Adrenal gland (tissue), 12 donors: ENCODE measurements around the gene CKAP2L. TPM values are rescaled to one million over a fixed set of nuclear protein-coding genes. Genes with fewer than 3 reads are reported as not detected.
"Not testable (repeated sequence)": the region's sequence is repeated elsewhere in the genome, so short reads cannot be mapped to it uniquely, and the experiment has no call there.

Experiments
- DNase-seq, 7 donors: peaks; one replicate each; pipeline ENCODE4 v3.0.0-alpha.2; 2019 to 2020
- H3K27ac ChIP-seq, 5 donors: fragments of 200-600 bp; sonication (generic) in 4 of 5; 1 replicate in 3 of 5; 2 replicates in 2 of 5; pipeline versions ENCODE4 v1.5.1 to v1.8.0; 2016 to 2020; ENCODE audit warnings: mild to moderate bottlenecking in 1 of 5
- H3K27me3 ChIP-seq: fragments of 200-600 bp; 2 replicates; pipeline ENCODE4 v1.8.0; 2021
- H3K36me3 ChIP-seq, 2 donors: fragments of 200-600 bp; replicated peaks in 1 of 2; 1 replicate in 1 of 2; 2 replicates in 1 of 2; pipeline versions ENCODE4 v1.5.1 to v1.8.0; 2018 to 2022
- H3K4me1 ChIP-seq, 2 donors: fragments of 200-600 bp; replicated peaks in 1 of 2; 1 replicate in 1 of 2; 2 replicates in 1 of 2; pipeline versions ENCODE4 v1.5.1 to v1.8.0; 2018 to 2021
- H3K4me3 ChIP-seq, 4 donors: fragments of 200-600 bp; sonication (generic) in 3 of 4; one replicate each; pipeline ENCODE4 v1.5.1; 2016 to 2018
- H3K9me3 ChIP-seq, 3 donors: fragments of 200-600 bp; sonication (generic) in 1 of 3; replicated peaks in 1 of 3; 1 replicate in 2 of 3; 2 replicates in 1 of 3; pipeline versions ENCODE4 v1.5.1 to v1.8.0; 2016 to 2021
- CTCF ChIP-seq, 6 experiments: fragments of 450-650 bp in 4 of 6; fragments of 200-600 bp in 2 of 6; sonication (generic) in 1 of 6; IDR thresholded peaks; 1 replicate in 5 of 6; 2 replicates in 1 of 6; pipeline versions ENCODE4 v1.5.1 to v1.8.0; 2016 to 2021; ENCODE audit warnings: antibody characterized with exemption in 6 of 6, mild to moderate bottlenecking in 2 of 6, moderate library complexity in 1 of 6
- POLR2A ChIP-seq, 2 donors: fragments of 450-650 bp; IDR thresholded peaks; one replicate each; pipeline ENCODE4 v1.6.1; 2017; ENCODE audit warnings: antibody characterized with exemption in 2 of 2, mild to moderate bottlenecking in 2 of 2, moderate library complexity in 1 of 2
- WGBS, 4 donors: extraction: QIAGEN DNeasy Blood & Tissue Kit in 2 of 4; methylation state at CpG; one replicate each; pipeline versions ENCODE4 v1.1.5 to v1.1.7; 2013 to 2017; 5-methylcytosine and 5-hydroxymethylcytosine counted together
- intact Hi-C, 2 donors: fragments of 100-400 bp; cut with DNase I; formaldehyde crosslinking; loops; one replicate each; pipeline versions ENCODE4 v1.14.1 to v1.15.0; 2022 to 2023
- polyA plus RNA-seq, 3 donors: library from polyadenylated mRNA; stranded (reverse); fragments of 200-250 nt in 2 of 3; fragments of 350-450 nt in 1 of 3; fragmentation: Illumina TruSeq in 1 of 3; extraction: RNeasy Lipid Tissue Mini Kit (QIAGEN cat#74804) in 1 of 3; gene quantifications; one replicate each; pipeline ENCODE4 v1.2.3, GENCODE V29; 2013 to 2014
- total RNA-seq, 9 donors: library from RNA; depleted of rRNA in 4 of 9; stranded (reverse); fragments of >200 nt in 4 of 9; fragments of 120-200 nt in 1 of 9; fragmentation: NEBNext Ultra II Directional in 1 of 9; extraction: Animal tissue kit (Norgen Biotek cat#: 25700) in 1 of 9; gene quantifications; one replicate each; pipeline versions ENCODE4 v1.1.0 to v1.2.4, GENCODE V29; 2013 to 2023
- donor health status: healthy with polysubstance abuse.
- donor health status: Bipolar disorder and iron deficiency.
- donor health status: DM: yes; HTN: yes; CAD: no.
- donor health status: DM: no; HTN: no; CAD: no.
- donor health status: DM: no; HTN: no; CAD: no.
- donor health status: DM: yes; HTN: yes; CAD: no.

CKAP2L gene
- total and polyA plus RNA-seq, 12 donors = 0.10 to 6.9 (median 0.81) TPM; not detected in 2

GRCh38 chr2:112720785-112721184 lies 43.6 kb downstream of the CKAP2L start, which contains the start of gene NT5DC4:
Gene NT5DC4, plus strand, starts transcription at chr2:112721020. Its CDS starts 60 bp downstream, at chr2:112721080.
- DNase-seq = no peak
- H3K4me3 ChIP-seq = no peak within 1 kb of the TSS
- no peak for TF ChIP-seq CTCF (IDR thresholded peaks at IDR 0.05)
- no peak for TF ChIP-seq POLR2A (IDR thresholded peaks at IDR 0.05)
- intact Hi-C loops = loop anchor here in 1 of 2 donors (10.0 kb wide), 1 partner anchor 96 kb away; no protein-coding TSS in a partner anchor
- no peaks in the 10 kb centered on the region for H3K9me3 ChIP-seq
- no peaks in the 10 kb centered on the region for H3K4me1 ChIP-seq
- 74 to 95% (median 87%) methylated on average over 2 to 6 of the region's 6 CpGs for WGBS, 4 donors
- no peak within 1 kb of the TSS for H3K27ac ChIP-seq
- H3K27me3 ChIP-seq = no peaks in the 10 kb centered on the region
- H3K36me3 ChIP-seq = no peaks in the 10 kb centered on the region

- Histone ChIP-seq H3K36me3 (no peaks in the 10 kb centered on the region), H3K9me3 (no peaks in the 10 kb centered on the region), H3K4me3 (no peak overlapping the region), H3K4me1 (no peaks in the 10 kb centered on the region), H3K27ac (no peak overlapping the region), H3K27me3 (no peaks in the 10 kb centered on the region)
- DNase-seq = no peak
- intact Hi-C loops = no loop called here
- TF ChIP-seq CTCF (IDR thresholded peaks at IDR 0.05) (no peak), POLR2A (IDR thresholded peaks at IDR 0.05) (no peak)
- WGBS, 4 donors = 66 to 78% (median 70%) methylated on average over 11 to 12 of the region's 12 CpGs
Measured at GRCh38 chr2:112718863-112719370, 45.5 kb downstream of the CKAP2L start.

DNA sequence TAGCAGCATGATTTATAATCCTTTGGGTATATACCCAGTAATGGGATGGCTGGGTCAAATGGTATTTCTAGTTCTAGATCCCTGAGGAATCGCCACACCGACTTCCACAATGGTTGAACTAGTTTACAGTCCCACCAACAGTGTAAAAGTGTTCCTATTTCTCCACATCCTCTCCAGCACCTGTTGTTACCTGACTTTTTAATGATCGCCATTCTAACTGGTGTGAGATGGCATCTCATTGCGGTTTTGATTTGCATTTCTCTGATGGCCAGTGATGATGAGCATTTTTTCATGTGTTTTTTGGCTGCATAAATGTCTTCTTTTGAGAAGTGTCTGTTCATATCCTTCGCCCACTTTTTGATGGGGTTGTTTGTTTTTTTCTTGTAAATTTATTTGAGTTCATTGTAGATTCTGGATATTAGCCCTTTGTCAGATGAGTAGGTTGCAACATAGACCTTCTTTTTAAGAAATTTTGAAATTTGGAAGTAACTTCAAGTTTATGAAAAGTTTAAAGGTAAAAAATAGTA lies 47.5 kb downstream of the CKAP2L start:
- H3K27ac ChIP-seq, H3K4me3 ChIP-seq, H3K4me1 ChIP-seq, H3K36me3 ChIP-seq, intact Hi-C loops, DNase-seq, H3K27me3 ChIP-seq, H3K9me3 ChIP-seq: not testable (repeated sequence)
- WGBS, 4 donors = 85 to 97% (median 89%) methylated on average over 2 to 4 of the region's 5 CpGs

DNA sequence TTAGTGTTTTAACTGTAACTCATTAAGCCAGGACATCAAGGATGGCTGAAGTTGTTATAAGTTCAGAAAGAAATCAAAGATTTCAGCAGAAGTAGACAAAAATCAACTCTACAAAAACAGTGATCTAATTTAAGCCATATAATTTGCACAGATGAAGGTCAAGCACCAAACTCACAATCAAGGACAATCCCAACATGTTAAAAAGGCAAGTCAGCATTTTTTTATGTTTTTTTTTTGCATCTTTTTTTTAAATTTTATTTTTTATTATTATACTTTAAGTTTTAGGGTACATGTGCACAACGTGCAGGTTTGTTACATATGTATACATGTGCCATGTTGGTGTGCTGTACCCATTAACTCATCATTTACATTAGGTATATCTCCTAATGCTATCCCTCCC lies 48.3 kb downstream of the CKAP2L start:
- H3K27me3 ChIP-seq, H3K4me1 ChIP-seq, intact Hi-C loops, H3K9me3 ChIP-seq, H3K36me3 ChIP-seq, H3K27ac ChIP-seq, H3K4me3 ChIP-seq, DNase-seq: not testable (repeated sequence)
- WGBS, 4 donors = 79 to 88% (median 84%) methylated on average over 1 of the region's 1 CpG

GRCh38 chr2:112714836-112715631 lies 49.4 kb downstream of the CKAP2L start:
- no peak for TF ChIP-seq POLR2A (IDR thresholded peaks at IDR 0.05)
- no peak for TF ChIP-seq CTCF (IDR thresholded peaks at IDR 0.05)
- H3K4me1 ChIP-seq = no peaks in the 10 kb centered on the region
- no peak for DNase-seq
- no peaks in the 10 kb centered on the region for H3K9me3 ChIP-seq
- no peak overlapping the region for H3K27ac ChIP-seq
- no peak overlapping the region for H3K4me3 ChIP-seq
- intact Hi-C loops = no loop called here
- WGBS, 4 donors = 85 to 92% (median 86%) methylated on average over 5 to 7 of the region's 7 CpGs
- H3K36me3 ChIP-seq = no peaks in the 10 kb centered on the region
- H3K27me3 ChIP-seq = no peaks in the 10 kb centered on the region
